ENCODE data around the gene MYH9. TPM values are rescaled to one million over a fixed set of nuclear protein-coding genes. Genes with fewer than 3 reads are reported as not detected.

MYH9 gene
- total and polyA plus RNA-seq, 2 experiments from 2014 or later, result 58.4 to 233 TPM

- Mint-ChIP-seq H3K4me3 (no peak overlapping the region; the same call in 2 of the 3 replicates), H3K36me3 (ENCODE audit: low read depth) (peaks cover 21% of the 10 kb centered on the region), H3K4me1 (peaks cover 19% of the 10 kb centered on the region), H3K27ac (no peak overlapping the region), H3K27me3 (ENCODE audit: insufficient read depth, low read depth, poor library complexity) (peaks cover 10% of the 10 kb centered on the region), H3K9me3 (peaks cover 4% of the 10 kb centered on the region; the same call in 2 of the 3 replicates)
- Histone ChIP-seq H3K36me3 (ENCODE audit: insufficient read depth) (no peaks in the 10 kb centered on the region), H3K79me2 (replicated peaks; ENCODE audit: insufficient read depth) (no peaks in the 10 kb centered on the region; the same call in 1 of the 2 replicates), H3K4me1 (ENCODE audit: insufficient read depth) (peaks cover 4% of the 10 kb centered on the region), H3K27ac (ENCODE audit: low read depth) (no peak overlapping the region), H3K4me3 (no peak overlapping the region), H3K4me2 (no peak overlapping the region), H3F3A (replicated peaks; ENCODE audit: low read depth) (no peaks in the 10 kb centered on the region), H2AFZ (no peak overlapping the region), H3K9me2 (ENCODE audit: insufficient read depth) (no peaks in the 10 kb centered on the region), H4K20me1 (replicated peaks; ENCODE audit: insufficient read depth) (no peaks in the 10 kb centered on the region), H3K27me3 (ENCODE audit: insufficient read depth) (no peaks in the 10 kb centered on the region)
- DNase-seq (ENCODE audit: low spot score) (no peak), ATAC-seq (no peak)
- TF ChIP-seq CTCF (conservative IDR thresholded peaks at IDR 0.05; ENCODE audit: low read depth in 2 of 2) (no peak), POLR2AphosphoS5 (IDR thresholded peaks at IDR 0.05; ENCODE audit: low read depth) (no peak), STAT1 (IDR thresholded peaks at IDR 0.05; ENCODE audit: unreplicated experiment) (no peak), ZNF331 (CRISPR knock-in tag; IDR thresholded peaks at IDR 0.05; ENCODE audit: low read depth) (no peak), CREB1 (CRISPR knock-in tag; IDR thresholded peaks at IDR 0.05; ENCODE audit: low read depth) (no peak), EZH2phosphoT487 (IDR thresholded peaks at IDR 0.05; ENCODE audit: unreplicated experiment) (no peak), EZH2 (IDR thresholded peaks at IDR 0.05; ENCODE audit: low read depth, unreplicated experiment) (no peak), NANOG (IDR thresholded peaks at IDR 0.05; ENCODE audit: borderline replicate concordance) (no peak)
- TF ChIP-seq, protein P1, sequence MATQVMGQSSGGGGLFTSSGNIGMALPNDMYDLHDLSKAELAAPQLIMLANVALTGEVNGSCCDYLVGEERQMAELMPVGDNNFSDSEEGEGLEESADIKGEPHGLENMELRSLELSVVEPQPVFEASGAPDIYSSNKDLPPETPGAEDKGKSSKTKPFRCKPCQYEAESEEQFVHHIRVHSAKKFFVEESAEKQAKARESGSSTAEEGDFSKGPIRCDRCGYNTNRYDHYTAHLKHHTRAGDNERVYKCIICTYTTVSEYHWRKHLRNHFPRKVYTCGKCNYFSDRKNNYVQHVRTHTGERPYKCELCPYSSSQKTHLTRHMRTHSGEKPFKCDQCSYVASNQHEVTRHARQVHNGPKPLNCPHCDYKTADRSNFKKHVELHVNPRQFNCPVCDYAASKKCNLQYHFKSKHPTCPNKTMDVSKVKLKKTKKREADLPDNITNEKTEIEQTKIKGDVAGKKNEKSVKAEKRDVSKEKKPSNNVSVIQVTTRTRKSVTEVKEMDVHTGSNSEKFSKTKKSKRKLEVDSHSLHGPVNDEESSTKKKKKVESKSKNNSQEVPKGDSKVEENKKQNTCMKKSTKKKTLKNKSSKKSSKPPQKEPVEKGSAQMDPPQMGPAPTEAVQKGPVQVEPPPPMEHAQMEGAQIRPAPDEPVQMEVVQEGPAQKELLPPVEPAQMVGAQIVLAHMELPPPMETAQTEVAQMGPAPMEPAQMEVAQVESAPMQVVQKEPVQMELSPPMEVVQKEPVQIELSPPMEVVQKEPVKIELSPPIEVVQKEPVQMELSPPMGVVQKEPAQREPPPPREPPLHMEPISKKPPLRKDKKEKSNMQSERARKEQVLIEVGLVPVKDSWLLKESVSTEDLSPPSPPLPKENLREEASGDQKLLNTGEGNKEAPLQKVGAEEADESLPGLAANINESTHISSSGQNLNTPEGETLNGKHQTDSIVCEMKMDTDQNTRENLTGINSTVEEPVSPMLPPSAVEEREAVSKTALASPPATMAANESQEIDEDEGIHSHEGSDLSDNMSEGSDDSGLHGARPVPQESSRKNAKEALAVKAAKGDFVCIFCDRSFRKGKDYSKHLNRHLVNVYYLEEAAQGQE (IDR thresholded peaks at IDR 0.05; ENCODE audit: unreplicated experiment), result no peak
- TF ChIP-seq, protein P2, sequence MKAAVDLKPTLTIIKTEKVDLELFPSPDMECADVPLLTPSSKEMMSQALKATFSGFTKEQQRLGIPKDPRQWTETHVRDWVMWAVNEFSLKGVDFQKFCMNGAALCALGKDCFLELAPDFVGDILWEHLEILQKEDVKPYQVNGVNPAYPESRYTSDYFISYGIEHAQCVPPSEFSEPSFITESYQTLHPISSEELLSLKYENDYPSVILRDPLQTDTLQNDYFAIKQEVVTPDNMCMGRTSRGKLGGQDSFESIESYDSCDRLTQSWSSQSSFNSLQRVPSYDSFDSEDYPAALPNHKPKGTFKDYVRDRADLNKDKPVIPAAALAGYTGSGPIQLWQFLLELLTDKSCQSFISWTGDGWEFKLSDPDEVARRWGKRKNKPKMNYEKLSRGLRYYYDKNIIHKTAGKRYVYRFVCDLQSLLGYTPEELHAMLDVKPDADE (IDR thresholded peaks at IDR 0.05), result no peak
Observed at GRCh38 chr22:36233796-36234195, 154.0 kb downstream of the MYH9 start.
